ENCODE results near the gene ACTR10. TPM values are rescaled to one million over a fixed set of nuclear protein-coding genes. Genes with fewer than 3 reads are reported as not detected.

The ACTR10 gene
- 100 to 1,000 TPM in 1 of 4 donors, 10 to 100 TPM in 3; 57.4 to 203 (median 78.8) TPM for total RNA-seq

DNA sequence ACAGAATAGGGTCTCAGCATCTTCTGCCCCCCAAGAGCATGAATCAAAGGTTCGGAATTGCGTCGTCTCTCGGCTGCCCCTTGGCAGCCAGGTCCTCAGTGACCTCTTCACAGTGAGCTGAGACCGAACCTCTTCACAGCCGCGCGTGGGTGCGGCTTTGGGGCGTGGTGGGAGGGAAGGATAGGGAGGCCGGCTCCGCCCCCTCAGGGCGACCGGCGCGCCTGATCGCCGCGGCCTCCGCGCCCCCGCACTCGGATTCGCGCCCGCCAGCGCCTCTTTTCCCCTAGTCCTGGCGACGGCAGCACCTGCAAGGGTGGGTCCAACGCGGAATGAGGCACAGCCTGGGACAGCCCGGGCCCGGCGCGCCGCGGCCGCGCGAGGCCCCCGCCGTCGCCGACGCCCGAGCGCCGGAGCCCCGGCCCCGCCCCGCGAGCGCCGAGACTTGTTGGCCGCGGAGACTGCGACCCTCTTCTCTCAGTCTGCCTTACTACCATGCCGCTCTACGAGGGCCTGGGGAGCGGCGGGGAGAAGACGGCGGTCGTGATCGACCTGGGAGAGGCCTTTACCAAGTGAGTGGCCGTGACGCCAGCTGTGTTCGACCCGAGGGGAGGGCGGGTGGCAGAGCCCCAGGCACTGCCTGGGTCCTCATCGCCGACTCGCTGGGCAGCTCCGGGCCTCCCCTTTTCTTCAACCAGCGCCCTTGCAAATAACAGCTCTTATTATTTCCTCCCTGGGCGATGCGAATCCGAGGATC lies at the start of gene ACTR10:
Gene ACTR10 (plus strand): TSS at position 424 of the 754 bp plus-strand sequence. CDS start 69 bp downstream, at position 493.
- Histone ChIP-seq H3K4me1 (no peaks in the 10 kb centered on the region), H3K27me3 (no peaks in the 10 kb centered on the region), H3K36me3 (no peaks in the 10 kb centered on the region), H3K4me3 (peak within 1 kb of the TSS; percentile 78 to 91), H3K9me3 (no peaks in the 10 kb centered on the region), H3K27ac (peak within 1 kb of the TSS; percentile 94 to 95)
- peak; percentile 64 to 77 for TF ChIP-seq POLR2A (IDR thresholded peaks at IDR 0.05)
- TF ChIP-seq, protein P1, sequence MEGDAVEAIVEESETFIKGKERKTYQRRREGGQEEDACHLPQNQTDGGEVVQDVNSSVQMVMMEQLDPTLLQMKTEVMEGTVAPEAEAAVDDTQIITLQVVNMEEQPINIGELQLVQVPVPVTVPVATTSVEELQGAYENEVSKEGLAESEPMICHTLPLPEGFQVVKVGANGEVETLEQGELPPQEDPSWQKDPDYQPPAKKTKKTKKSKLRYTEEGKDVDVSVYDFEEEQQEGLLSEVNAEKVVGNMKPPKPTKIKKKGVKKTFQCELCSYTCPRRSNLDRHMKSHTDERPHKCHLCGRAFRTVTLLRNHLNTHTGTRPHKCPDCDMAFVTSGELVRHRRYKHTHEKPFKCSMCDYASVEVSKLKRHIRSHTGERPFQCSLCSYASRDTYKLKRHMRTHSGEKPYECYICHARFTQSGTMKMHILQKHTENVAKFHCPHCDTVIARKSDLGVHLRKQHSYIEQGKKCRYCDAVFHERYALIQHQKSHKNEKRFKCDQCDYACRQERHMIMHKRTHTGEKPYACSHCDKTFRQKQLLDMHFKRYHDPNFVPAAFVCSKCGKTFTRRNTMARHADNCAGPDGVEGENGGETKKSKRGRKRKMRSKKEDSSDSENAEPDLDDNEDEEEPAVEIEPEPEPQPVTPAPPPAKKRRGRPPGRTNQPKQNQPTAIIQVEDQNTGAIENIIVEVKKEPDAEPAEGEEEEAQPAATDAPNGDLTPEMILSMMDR (IDR thresholded peaks at IDR 0.05), result peak in 2 of 4 experiments; percentile 23 to 34
- intact Hi-C loops (cut with DNase I; ENCODE audit: low total_unique reads), result no loop called here
- DNase-seq, result peak; percentile 83 to 91

DNA sequence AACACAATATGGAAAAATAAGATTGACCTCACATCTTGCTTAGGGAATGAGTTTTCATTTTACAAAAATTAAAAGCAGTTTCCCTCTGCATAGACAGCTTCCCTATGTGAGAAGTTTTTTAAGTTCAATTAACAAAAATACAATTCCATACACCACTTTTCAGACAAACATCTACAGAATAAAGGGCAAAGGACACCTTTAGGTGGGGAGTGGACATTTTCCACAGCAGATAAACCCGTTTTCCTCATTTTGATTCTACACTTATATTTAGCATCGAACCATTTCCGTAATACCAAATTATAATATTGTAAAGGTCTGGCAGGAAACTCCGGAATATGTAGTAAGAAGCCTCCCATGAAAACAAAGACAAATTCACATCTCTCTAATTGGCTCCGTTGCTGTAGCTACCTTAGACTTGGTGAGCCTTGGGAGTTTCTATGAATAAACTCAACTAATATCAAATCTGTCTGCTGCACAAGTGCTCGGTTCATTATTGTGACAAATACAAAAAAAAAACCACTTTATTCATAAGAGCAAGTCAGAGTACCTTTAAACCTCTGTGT lies 49.6 kb upstream of the ACTR10 start:
- no peak for DNase-seq
- Histone ChIP-seq H3K36me3 (no peaks in the 10 kb centered on the region), H3K4me3 (no peak overlapping the region), H3K4me1 (no peaks in the 10 kb centered on the region), H3K27ac (no peak overlapping the region), H3K9me3 (no peaks in the 10 kb centered on the region), H3K27me3 (no peaks in the 10 kb centered on the region)
- intact Hi-C loops (cut with DNase I; ENCODE audit: low total_unique reads), result no loop called here
- TF ChIP-seq, protein P1 (IDR thresholded peaks at IDR 0.05), result no peak
- no peak for TF ChIP-seq POLR2A (IDR thresholded peaks at IDR 0.05)

DNA sequence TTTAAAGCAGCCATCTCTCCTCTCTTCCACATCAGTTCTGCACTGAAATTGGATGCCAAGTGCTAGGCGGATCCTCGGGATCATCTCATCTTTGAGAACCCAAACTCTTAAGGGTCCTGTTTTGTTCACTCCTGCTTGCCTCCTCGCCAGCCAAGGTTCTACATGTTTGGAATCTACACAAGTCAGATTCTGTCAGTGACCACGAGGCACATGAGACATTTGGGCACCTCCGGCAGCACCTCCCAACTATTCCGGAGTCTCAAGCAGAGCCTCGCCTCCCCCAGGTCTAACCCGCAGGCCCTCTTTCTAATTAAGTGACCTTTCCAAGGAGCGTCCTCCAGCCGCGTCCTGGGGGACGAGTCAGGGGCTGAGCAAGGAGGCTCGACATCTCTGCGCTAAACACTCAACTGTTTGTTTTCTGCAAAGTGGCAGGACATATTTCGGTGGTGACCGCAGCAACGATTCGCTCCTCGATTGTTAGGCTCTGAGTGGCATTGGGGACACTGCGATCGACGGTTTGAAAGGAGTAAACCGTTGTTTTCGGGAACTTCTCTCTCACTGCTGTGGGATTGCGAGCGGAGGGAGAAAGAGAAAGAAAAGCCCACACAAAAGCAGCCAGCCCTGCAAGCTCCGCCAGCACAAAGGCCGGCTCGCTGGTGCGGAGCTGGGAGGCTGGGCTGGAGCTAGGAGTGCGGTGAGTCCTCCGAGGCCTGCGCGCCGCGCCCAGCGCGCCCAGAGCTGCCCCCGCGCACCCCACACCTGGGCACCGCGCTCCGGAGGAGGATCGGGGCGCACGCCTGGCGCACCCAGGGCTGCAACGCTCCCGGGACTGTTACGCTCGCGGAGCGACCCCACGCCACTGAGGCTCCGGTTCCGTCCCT lies 48.6 kb upstream of the ACTR10 start:
- no peaks in the 10 kb centered on the region for H3K27me3 ChIP-seq
- intact Hi-C loops (cut with DNase I; ENCODE audit: low total_unique reads), result no loop called here
- TF ChIP-seq, protein P1 (IDR thresholded peaks at IDR 0.05), result no peak
- TF ChIP-seq POLR2A (IDR thresholded peaks at IDR 0.05), result no peak
- no peaks in the 10 kb centered on the region for H3K4me1 ChIP-seq
- no peaks in the 10 kb centered on the region for H3K36me3 ChIP-seq
- peak overlapping the region; percentile 47 to 59 for H3K4me3 ChIP-seq
- DNase-seq, result peak in 1 of 2 donors; percentile 15
- no peaks in the 10 kb centered on the region for H3K9me3 ChIP-seq
- peak overlapping the region; percentile 70 to 77 for H3K27ac ChIP-seq

DNA sequence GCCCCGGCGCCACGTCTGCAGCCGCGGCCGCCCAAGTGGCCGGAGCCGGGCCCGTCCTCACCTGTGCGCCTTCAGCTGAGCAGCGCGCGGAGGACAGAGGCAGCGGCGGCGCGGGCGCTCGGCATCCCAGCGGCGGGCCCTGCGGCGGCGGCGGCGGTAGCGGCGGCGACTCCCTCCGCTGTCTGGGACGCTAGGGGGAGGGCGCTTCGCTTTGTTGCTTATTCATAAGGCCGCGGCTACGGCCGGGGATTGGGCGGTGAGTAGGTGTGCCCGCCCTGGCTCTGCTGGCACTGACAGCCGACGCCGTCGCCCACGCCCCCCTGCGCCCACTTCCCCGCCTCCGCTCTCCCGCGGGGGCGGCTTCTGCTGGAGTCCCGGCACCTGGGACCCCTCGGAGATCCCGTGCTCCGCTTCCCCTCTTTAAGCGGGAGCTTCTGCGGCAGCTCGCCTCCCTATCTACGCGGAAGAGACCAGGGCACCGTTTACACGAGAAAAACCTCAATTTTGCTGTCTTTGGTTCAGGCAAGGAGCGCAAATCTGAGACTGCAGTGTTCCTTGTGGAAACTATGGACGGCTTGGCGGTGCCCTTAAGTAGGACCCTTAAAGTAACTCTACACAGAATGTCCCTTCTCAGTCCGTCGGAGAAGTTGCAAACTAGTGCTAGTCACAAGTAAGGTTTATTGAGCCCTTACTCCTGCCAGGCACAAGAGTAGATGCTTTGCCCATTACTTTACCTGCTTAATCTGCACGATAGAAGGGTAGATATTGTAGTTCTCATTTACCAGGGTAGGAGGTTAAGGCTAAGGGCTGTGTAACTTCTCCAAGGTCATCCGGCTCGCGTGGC lies 47.7 kb upstream of the ACTR10 start, which contains the start of gene ARMH4:
Gene ARMH4 (minus strand): TSS at position 200 of the 844 bp plus-strand sequence. CDS start 12,855 bp downstream, outside the sequence.
- Histone ChIP-seq H3K27me3 (no peaks in the 10 kb centered on the region), H3K4me3 (peak within 1 kb of the TSS; percentile 47 to 59), H3K4me1 (no peaks in the 10 kb centered on the region), H3K9me3 (no peaks in the 10 kb centered on the region), H3K27ac (peak within 1 kb of the TSS; percentile 70 to 77), H3K36me3 (no peaks in the 10 kb centered on the region)
- peak; percentile 85 to 93 for TF ChIP-seq POLR2A (IDR thresholded peaks at IDR 0.05)
- TF ChIP-seq, protein P1 (IDR thresholded peaks at IDR 0.05), result peak; percentile 9 to 40 (median 21)
- intact Hi-C loops (cut with DNase I; ENCODE audit: low total_unique reads), result no loop called here
- peak; percentile 77 to 84 for DNase-seq
